ENCODE measurements around the gene GLP2R.

The GLP2R gene

DNA sequence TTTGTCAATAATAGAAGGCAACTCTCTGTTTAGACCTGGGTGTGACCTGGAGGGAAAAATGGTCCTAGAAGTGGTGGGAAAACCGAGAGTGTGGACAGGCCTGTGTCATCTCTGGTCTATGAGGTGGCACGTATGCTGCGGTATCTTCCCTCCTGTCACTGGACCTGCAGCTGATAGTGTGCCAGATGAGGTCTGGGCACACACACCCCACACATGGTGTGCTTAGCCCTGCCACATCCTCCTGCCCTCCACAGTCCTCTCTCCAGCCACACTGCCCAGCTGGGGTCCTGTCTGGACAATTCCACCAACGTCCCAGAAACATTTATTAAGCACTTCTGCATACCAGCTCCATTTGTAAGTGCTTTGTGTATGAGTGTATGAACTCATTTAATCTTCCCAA lies 37.2 kb downstream of the GLP2R start:
- no peak for DNase-seq (ENCODE audit: low read depth)
- TF ChIP-seq, protein P1, sequence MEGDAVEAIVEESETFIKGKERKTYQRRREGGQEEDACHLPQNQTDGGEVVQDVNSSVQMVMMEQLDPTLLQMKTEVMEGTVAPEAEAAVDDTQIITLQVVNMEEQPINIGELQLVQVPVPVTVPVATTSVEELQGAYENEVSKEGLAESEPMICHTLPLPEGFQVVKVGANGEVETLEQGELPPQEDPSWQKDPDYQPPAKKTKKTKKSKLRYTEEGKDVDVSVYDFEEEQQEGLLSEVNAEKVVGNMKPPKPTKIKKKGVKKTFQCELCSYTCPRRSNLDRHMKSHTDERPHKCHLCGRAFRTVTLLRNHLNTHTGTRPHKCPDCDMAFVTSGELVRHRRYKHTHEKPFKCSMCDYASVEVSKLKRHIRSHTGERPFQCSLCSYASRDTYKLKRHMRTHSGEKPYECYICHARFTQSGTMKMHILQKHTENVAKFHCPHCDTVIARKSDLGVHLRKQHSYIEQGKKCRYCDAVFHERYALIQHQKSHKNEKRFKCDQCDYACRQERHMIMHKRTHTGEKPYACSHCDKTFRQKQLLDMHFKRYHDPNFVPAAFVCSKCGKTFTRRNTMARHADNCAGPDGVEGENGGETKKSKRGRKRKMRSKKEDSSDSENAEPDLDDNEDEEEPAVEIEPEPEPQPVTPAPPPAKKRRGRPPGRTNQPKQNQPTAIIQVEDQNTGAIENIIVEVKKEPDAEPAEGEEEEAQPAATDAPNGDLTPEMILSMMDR (conservative IDR thresholded peaks at IDR 0.05; ENCODE audit: low read depth, low read length) = no peak
- no peak overlapping the region for H3K4me3 ChIP-seq (ENCODE audit: low read length)

DNA sequence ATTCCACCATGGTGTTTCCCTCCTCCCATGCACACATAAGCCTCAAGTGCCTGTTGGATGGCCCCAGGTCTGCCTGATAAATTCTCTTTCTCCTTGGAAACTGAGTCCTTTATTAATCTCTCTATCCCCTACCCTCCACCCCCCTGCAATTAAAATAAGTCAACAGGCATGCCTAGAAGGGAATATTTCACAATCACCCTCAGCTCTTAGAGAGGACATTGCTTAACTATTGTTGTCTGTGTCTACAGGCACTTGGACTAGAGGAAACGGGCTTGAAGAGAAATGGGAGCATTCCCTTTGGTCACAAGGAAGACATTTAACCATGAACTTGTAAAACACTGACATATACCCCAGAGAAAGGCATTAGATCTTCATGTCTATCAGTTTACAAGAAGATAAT lies 39.9 kb downstream of the GLP2R start:
- TF ChIP-seq, protein P1 (conservative IDR thresholded peaks at IDR 0.05; ENCODE audit: low read depth, low read length) = no peak
- no peak overlapping the region for H3K4me3 ChIP-seq (ENCODE audit: low read length)
- DNase-seq (ENCODE audit: low read depth) = no peak

DNA sequence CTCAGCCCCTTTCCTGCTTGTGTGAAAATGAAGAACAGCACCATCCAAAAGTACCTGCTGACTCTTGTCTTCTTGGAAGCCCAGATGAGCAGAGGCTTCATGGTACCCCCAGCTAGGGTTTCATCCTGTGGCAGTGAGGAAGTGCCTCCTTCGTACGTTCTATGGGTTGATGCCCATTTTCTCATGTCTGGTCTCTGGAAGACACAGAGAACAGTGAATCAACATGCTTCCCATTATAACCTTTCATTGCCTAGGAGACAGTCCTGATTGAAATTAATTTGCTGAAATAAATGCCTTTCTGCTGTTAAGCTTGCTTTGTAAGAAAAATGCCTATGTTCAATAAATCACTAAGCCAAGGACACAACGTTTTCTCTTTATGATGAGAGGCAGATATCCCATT lies 42.8 kb downstream of the GLP2R start:
- no peak overlapping the region for H3K4me3 ChIP-seq (ENCODE audit: low read length)
- DNase-seq (ENCODE audit: low read depth) = no peak
- TF ChIP-seq, protein P1 (conservative IDR thresholded peaks at IDR 0.05; ENCODE audit: low read depth, low read length) = no peak

DNA sequence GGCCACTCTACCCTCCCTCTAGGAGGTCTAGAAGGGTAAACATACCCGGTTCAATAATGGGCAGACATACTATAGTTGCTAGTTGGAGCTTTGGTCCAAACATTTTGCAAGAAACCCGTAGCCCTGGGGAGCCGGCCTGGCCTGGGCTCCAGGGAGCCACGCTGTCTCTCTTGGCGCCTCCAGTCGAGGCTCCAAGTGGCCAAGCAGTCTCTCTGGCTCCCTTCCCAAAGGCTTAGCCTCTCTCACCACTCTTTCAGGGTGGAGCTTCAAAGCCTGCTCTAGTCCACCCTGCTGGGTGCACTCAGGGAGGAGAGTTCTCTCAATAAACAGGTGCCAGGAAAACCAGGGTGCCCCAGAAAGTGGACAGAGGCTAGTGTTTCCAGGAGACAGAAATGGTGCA lies 47.1 kb downstream of the GLP2R start:
- TF ChIP-seq, protein P1 (conservative IDR thresholded peaks at IDR 0.05; ENCODE audit: low read depth, low read length) = no peak
- H3K4me3 ChIP-seq (ENCODE audit: low read length) = no peak overlapping the region
- no peak for DNase-seq (ENCODE audit: low read depth)

DNA sequence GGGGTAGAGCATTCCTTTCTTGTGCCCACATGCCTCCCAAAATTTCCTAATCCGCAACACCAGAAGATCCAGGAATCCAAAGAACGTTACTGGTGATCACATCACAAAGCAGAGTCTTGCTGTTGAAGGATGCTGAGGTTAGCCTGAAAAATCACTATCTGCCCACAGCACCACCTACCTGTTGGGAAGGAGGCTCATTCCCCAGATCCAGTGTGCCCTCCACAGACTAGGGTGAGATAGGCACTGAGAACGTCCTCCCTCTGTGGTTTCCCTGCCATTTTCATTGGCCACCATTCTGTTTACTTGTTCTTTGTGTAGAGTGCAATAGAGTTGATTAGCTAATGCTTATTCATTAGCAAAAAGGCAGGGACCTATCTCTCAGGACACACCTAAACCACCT lies 49.0 kb downstream of the GLP2R start:
- DNase-seq (ENCODE audit: low read depth) = no peak

DNA sequence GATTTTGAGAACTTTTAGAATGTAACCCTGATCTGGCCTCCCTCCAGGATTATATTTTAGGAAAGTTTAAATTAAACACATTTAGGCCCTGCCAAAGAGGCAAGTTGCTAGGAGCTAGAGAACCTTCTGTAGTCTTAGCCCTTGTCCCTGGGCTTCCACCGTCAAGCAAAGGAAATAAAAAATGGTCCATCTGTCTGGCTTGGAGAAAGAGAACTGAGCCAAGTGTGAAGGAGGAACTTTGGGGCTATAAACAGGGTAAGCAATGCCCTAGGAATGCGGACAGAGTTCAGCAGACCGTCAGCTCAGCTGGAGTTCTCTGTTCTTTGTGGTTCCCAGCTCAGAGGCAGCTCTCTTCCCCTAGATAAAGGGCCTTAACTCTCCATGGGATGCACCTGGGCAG lies 49.7 kb downstream of the GLP2R start:
- no peak overlapping the region for H3K4me3 ChIP-seq (ENCODE audit: low read length)
- DNase-seq (ENCODE audit: low read depth) = no peak
- TF ChIP-seq, protein P1 (conservative IDR thresholded peaks at IDR 0.05; ENCODE audit: low read depth, low read length) = no peak

More for the DNA sequence above, 49.0 kb downstream of the GLP2R start:
- H3K4me3 ChIP-seq (ENCODE audit: low read length) = no peak overlapping the region
- TF ChIP-seq, protein P1 (conservative IDR thresholded peaks at IDR 0.05; ENCODE audit: low read depth, low read length) = no peak

DNA sequence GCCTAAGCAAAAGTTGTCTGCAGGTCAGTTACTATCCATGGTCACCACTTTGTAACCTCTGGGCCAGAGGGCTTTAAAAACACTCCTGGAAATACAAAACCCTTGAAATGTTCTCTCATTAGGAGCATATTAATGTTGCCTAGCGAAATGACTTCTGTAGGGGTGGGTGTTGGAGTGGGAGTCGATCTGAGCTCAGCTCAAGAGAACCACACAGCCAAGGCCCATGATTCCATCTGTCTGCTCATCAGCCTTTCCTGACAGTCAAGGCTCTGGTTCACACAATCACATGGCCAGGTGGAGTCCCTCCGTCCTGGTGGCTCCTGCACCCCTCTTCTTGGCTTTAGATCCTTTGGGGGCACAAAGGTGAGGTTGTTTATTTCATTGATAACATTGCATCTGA lies 52.6 kb downstream of the GLP2R start:
- no peak for DNase-seq (ENCODE audit: low read depth)
- TF ChIP-seq, protein P1 (conservative IDR thresholded peaks at IDR 0.05; ENCODE audit: low read depth, low read length) = no peak
- no peak overlapping the region for H3K4me3 ChIP-seq (ENCODE audit: low read length)
